Mucosa of rectum (tissue), 2 donors: ENCODE data around the gene WFIKKN1.

ENCODE experiments used
- H3K27ac ChIP-seq, 2 donors: one replicate each; pipeline ENCODE4 v1.7.0; 2013; ENCODE audit warnings: inconsistent platforms in 2 of 2, low read depth in 2 of 2, low read length in 2 of 2
- H3K27me3 ChIP-seq, 2 donors: one replicate each; pipeline ENCODE4 v1.7.0; 2013; ENCODE audit warnings: low read length in 2 of 2; ENCODE audit not compliant: control insufficient read depth in 2 of 2, insufficient read depth in 2 of 2
- H3K36me3 ChIP-seq, 2 donors: one replicate each; pipeline ENCODE4 v1.7.0; 2013; ENCODE audit warnings: low read length in 2 of 2; ENCODE audit not compliant: control insufficient read depth in 2 of 2, insufficient read depth in 2 of 2
- H3K4me1 ChIP-seq, 2 donors: one replicate each; pipeline ENCODE4 v1.7.0; 2013; ENCODE audit warnings: low read length in 2 of 2, mild to moderate bottlenecking in 1 of 2; ENCODE audit not compliant: control insufficient read depth in 2 of 2, insufficient read depth in 2 of 2
- H3K4me3 ChIP-seq, 2 donors: one replicate each; pipeline ENCODE4 v1.7.0; 2013; ENCODE audit warnings: low read length in 2 of 2
- H3K9ac ChIP-seq, 2 donors: one replicate each; pipeline ENCODE4 v1.7.0; 2013; ENCODE audit warnings: low read length in 2 of 2, low read depth in 1 of 2, mild to moderate bottlenecking in 1 of 2
- H3K9me3 ChIP-seq, 2 donors: one replicate each; pipeline ENCODE4 v1.7.0; 2013; ENCODE audit warnings: low read length in 2 of 2; ENCODE audit not compliant: control insufficient read depth in 2 of 2
- donor health status: healthy.
- donor health status: Normal muscosa, but diverticular disease.

WFIKKN1 gene

GRCh38 chr16:636206-637080 is 5.7 kb downstream of the WFIKKN1 start, which contains the start of gene METTL26:
Gene METTL26, minus strand, starts transcription at chr16:636305. Its CDS starts 15 bp downstream, at chr16:636290.
- peaks cover 0 to 5% of the 10 kb centered on the region in 2 donors for H3K36me3 ChIP-seq
- H3K4me1 ChIP-seq, result peaks cover 13 to 14% of the 10 kb centered on the region in 2 donors
- H3K9ac ChIP-seq, result peak within 1 kb of the TSS; percentile 81 to 84
- H3K27me3 ChIP-seq, result no peaks in the 10 kb centered on the region
- H3K4me3 ChIP-seq, result peak within 1 kb of the TSS; percentile 79 to 84
- no peaks in the 10 kb centered on the region for H3K9me3 ChIP-seq
- H3K27ac ChIP-seq, result peak within 1 kb of the TSS; percentile 91 to 98

GRCh38 chr16:637081-638018 is 6.6 kb downstream of the WFIKKN1 start:
- peak overlapping the region; percentile 56 to 81 for H3K9ac ChIP-seq
- H3K4me1 ChIP-seq, result peaks cover 13 to 14% of the 10 kb centered on the region in 2 donors

GRCh38 chr16:638034-638543 is 7.3 kb downstream of the WFIKKN1 start:
- H3K9me3 ChIP-seq, result no peaks in the 10 kb centered on the region
- peaks cover 19 to 21% of the 10 kb centered on the region in 2 donors for H3K4me1 ChIP-seq
- no peak overlapping the region for H3K27ac ChIP-seq
- no peak overlapping the region for H3K4me3 ChIP-seq
- H3K9ac ChIP-seq, result no peak overlapping the region
- no peaks in the 10 kb centered on the region for H3K27me3 ChIP-seq
- H3K36me3 ChIP-seq, result peaks cover 0 to 5% of the 10 kb centered on the region in 2 donors

More at GRCh38 chr16:637081-638018, 6.6 kb downstream of the WFIKKN1 start:
- H3K4me3 ChIP-seq, result peak overlapping the region; percentile 79 to 84
- H3K27ac ChIP-seq, result peak overlapping the region; percentile 91 to 98
- peaks cover 0 to 5% of the 10 kb centered on the region in 2 donors for H3K36me3 ChIP-seq
- H3K9me3 ChIP-seq, result no peaks in the 10 kb centered on the region
- H3K27me3 ChIP-seq, result no peaks in the 10 kb centered on the region

- H3K4me3 ChIP-seq, result no peak overlapping the region
- peaks cover 24 to 27% of the 10 kb centered on the region in 2 donors for H3K4me1 ChIP-seq
- no peak overlapping the region for H3K9ac ChIP-seq
- H3K9me3 ChIP-seq, result no peaks in the 10 kb centered on the region
- no peak overlapping the region for H3K27ac ChIP-seq
- no peaks in the 10 kb centered on the region for H3K27me3 ChIP-seq
- no peaks in the 10 kb centered on the region for H3K36me3 ChIP-seq
Observed at GRCh38 chr16:638836-639235, 8.1 kb downstream of the WFIKKN1 start.

GRCh38 chr16:640614-641013 is 9.8 kb downstream of the WFIKKN1 start:
- H3K27me3 ChIP-seq, result no peaks in the 10 kb centered on the region
- no peak overlapping the region for H3K4me3 ChIP-seq
- H3K9ac ChIP-seq, result peak overlapping the region in 1 of 2 donors; percentile 94

GRCh38 chr16:641326-642188 is 10.8 kb downstream of the WFIKKN1 start, which contains the start of gene MCRIP2:
Gene MCRIP2, plus strand, starts transcription at chr16:641828. Its CDS starts 164 bp downstream, at chr16:641992.
- H3K4me3 ChIP-seq, result peak within 1 kb of the TSS; percentile 80 to 84
- H3K9me3 ChIP-seq, result no peaks in the 10 kb centered on the region
- peak within 1 kb of the TSS; percentile 91 to 92 for H3K27ac ChIP-seq
- peak within 1 kb of the TSS; percentile 88 to 94 for H3K9ac ChIP-seq
- peaks cover 39 to 44% of the 10 kb centered on the region in 2 donors for H3K4me1 ChIP-seq
- no peaks in the 10 kb centered on the region for H3K36me3 ChIP-seq
- no peaks in the 10 kb centered on the region for H3K27me3 ChIP-seq

More at GRCh38 chr16:640614-641013, 9.8 kb downstream of the WFIKKN1 start:
- Histone ChIP-seq H3K36me3 (no peaks in the 10 kb centered on the region), H3K27ac (peak overlapping the region in 1 of 2 donors; percentile 91), H3K4me1 (peaks cover 30 to 36% of the 10 kb centered on the region in 2 donors), H3K9me3 (no peaks in the 10 kb centered on the region)

GRCh38 chr16:642189-643049 is 11.6 kb downstream of the WFIKKN1 start:
- Histone ChIP-seq H3K27ac (peak overlapping the region; percentile 91 to 92), H3K4me1 (peaks cover 45 to 51% of the 10 kb centered on the region in 2 donors), H3K36me3 (no peaks in the 10 kb centered on the region), H3K9ac (peak overlapping the region; percentile 84 to 94), H3K4me3 (peak overlapping the region; percentile 80 to 84), H3K9me3 (no peaks in the 10 kb centered on the region), H3K27me3 (no peaks in the 10 kb centered on the region)

GRCh38 chr16:643050-643368 is 12.2 kb downstream of the WFIKKN1 start:
- Histone ChIP-seq H3K27me3 (no peaks in the 10 kb centered on the region), H3K36me3 (no peaks in the 10 kb centered on the region), H3K9ac (peak overlapping the region; percentile 84 to 94), H3K4me1 (peaks cover 48 to 51% of the 10 kb centered on the region in 2 donors), H3K9me3 (no peaks in the 10 kb centered on the region), H3K27ac (peak overlapping the region; percentile 91 to 92), H3K4me3 (peak overlapping the region; percentile 80 to 84)
